Endothelial cell (in vitro differentiated cells): Measurements from ENCODE around the gene ALOX15. TPM values are rescaled to one million over a fixed set of nuclear protein-coding genes. Genes with fewer than 3 reads are reported as not detected.

Source experiments
- DNase-seq: peaks from one replicate; pipeline ENCODE4 v3.0.0; 2021; ENCODE audit warnings: low spot score
- H3K27ac Mint-ChIP-seq: one replicate; pipeline ENCODE4 v1.8.0; 2021; ENCODE audit warnings: mixed read lengths, inconsistent platforms; ENCODE audit not compliant: unreplicated experiment
- H3K27me3 Mint-ChIP-seq: one replicate; pipeline ENCODE4 v1.8.0; 2021; ENCODE audit warnings: mild to moderate bottlenecking, moderate library complexity, mixed read lengths, inconsistent platforms; ENCODE audit not compliant: unreplicated experiment
- H3K36me3 Mint-ChIP-seq: one replicate; pipeline ENCODE4 v1.8.0; 2021; ENCODE audit warnings: mild to moderate bottlenecking, low read depth, mixed read lengths, inconsistent platforms; ENCODE audit not compliant: unreplicated experiment
- H3K4me1 Mint-ChIP-seq: one replicate; pipeline ENCODE4 v1.8.0; 2021; ENCODE audit warnings: mild to moderate bottlenecking, mixed read lengths, inconsistent platforms; ENCODE audit not compliant: unreplicated experiment
- H3K4me3 Mint-ChIP-seq: one replicate; pipeline ENCODE4 v1.8.0; 2021; ENCODE audit warnings: mild to moderate bottlenecking, mixed read lengths, inconsistent platforms; ENCODE audit not compliant: unreplicated experiment
- H3K9me3 Mint-ChIP-seq: one replicate; pipeline ENCODE4 v1.8.0; 2021; ENCODE audit warnings: mixed read lengths, inconsistent platforms; ENCODE audit not compliant: unreplicated experiment
- total RNA-seq: library from RNA; stranded (reverse); fragmentation: NEBNext Ultra II Directional; extraction: Animal tissue kit (Norgen Biotek cat#: 25700); gene quantifications from one replicate; pipeline ENCODE4 v1.2.1, GENCODE V29; 2021; ENCODE audit not compliant: unreplicated experiment
- TF ChIP-seq, protein P1 (sequence below): fragments of 200-600 bp; sonication (generic); IDR thresholded peaks from one replicate; pipeline ENCODE4 v1.5.0; 2021; ENCODE audit warnings: antibody characterized with exemption; ENCODE audit not compliant: unreplicated experiment

The ALOX15 gene
- total RNA-seq, 1 donor from 2014 or later: 17.0 TPM

DNA sequence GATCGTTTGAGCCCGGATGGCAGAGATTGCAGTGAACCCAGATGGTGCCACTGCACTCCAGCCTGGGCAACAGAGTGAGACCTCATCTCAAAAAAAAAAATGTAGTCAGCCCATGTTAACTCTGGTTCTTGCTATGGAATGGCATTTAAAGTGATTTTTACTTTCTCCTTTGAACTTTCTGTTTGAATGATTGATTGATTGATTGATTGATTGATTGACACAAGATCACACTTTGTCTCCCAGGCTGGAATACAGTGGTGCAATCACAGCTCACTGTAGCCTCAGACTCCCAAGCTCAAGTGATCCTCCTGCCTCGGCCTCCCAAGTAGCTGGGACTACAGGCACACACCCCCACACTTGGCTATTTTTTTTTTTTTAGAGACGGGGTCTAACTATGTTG, 40.2 kb downstream of the ALOX15 start:
- DNase-seq: no peak
- Mint-ChIP-seq H3K9me3 (no peaks in the 10 kb centered on the region), H3K36me3 (no peaks in the 10 kb centered on the region), H3K4me3 (no peak overlapping the region), H3K27me3 (peaks cover 5% of the 10 kb centered on the region), H3K4me1 (no peaks in the 10 kb centered on the region), H3K27ac (no peak overlapping the region)
- TF ChIP-seq, protein P1, sequence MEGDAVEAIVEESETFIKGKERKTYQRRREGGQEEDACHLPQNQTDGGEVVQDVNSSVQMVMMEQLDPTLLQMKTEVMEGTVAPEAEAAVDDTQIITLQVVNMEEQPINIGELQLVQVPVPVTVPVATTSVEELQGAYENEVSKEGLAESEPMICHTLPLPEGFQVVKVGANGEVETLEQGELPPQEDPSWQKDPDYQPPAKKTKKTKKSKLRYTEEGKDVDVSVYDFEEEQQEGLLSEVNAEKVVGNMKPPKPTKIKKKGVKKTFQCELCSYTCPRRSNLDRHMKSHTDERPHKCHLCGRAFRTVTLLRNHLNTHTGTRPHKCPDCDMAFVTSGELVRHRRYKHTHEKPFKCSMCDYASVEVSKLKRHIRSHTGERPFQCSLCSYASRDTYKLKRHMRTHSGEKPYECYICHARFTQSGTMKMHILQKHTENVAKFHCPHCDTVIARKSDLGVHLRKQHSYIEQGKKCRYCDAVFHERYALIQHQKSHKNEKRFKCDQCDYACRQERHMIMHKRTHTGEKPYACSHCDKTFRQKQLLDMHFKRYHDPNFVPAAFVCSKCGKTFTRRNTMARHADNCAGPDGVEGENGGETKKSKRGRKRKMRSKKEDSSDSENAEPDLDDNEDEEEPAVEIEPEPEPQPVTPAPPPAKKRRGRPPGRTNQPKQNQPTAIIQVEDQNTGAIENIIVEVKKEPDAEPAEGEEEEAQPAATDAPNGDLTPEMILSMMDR: no peak

DNA sequence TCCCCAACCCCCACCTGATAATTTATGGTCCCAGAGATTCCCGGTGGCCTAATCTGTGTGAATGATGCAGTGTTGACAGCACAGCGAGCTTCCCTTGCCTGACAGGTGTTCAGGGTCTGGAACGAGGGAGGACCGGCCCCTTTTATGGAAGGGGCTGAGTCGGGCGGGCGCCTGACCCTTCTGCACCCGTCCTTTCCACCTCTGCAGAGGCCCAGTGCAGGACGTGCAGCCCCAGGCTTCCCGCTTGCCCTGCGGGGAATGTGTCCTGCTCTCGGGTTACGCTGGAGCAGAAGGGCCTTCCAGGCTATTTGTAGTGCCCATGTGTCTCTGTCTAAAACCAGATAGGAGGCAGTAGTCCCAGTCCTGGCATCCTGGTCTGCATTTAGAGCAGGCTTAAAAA, 40.9 kb downstream of the ALOX15 start:
- no peak for DNase-seq
- no peaks in the 10 kb centered on the region for H3K4me1 Mint-ChIP-seq
- H3K4me3 Mint-ChIP-seq: no peak overlapping the region
- TF ChIP-seq, protein P1: no peak
- peaks cover 5% of the 10 kb centered on the region for H3K27me3 Mint-ChIP-seq
- H3K36me3 Mint-ChIP-seq: no peaks in the 10 kb centered on the region
- no peaks in the 10 kb centered on the region for H3K9me3 Mint-ChIP-seq
- H3K27ac Mint-ChIP-seq: no peak overlapping the region

DNA sequence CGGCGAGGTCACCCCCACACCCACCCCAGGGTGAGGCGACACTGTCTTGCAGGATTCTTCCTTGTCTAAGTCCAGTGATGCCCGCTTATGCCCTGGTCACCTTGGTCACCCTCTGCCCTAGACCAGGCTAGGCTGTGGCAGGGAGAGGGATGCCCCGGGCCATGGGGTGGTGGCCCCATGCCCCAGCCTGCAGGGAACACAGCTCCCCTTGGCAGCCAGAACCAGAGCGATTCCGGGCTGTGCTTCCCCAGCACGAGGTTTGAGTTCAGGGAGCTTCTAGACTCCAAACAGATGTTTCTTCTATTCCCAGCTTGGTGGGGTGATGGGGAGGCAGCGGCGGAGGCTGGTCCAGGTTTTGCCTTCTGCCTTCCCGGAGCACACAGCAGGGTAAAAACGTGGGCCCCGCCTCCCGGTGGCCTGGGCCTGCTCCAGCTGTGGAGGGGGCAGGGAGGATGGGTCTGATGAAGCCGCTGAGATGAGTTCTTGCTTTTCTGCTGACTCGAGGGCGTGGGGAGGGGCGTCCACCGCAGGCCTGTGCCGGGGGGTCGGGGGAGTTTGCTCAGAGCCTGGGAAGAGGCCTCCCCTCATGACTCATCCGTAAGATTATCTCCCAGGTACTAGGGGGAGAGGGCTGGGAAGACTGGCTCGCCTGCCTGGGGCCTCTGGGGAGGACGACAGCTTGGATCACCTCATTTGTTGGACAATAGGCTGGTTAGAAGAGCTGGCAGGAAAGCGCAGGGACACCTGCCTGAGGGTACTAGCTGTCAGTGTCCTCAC, 41.8 kb downstream of the ALOX15 start:
- no peak overlapping the region for H3K4me3 Mint-ChIP-seq
- TF ChIP-seq, protein P1: no peak
- H3K27me3 Mint-ChIP-seq: peaks cover 5% of the 10 kb centered on the region
- no peaks in the 10 kb centered on the region for H3K9me3 Mint-ChIP-seq
- H3K4me1 Mint-ChIP-seq: peaks cover 4% of the 10 kb centered on the region
- peak; percentile 4 for DNase-seq
- no peak overlapping the region for H3K27ac Mint-ChIP-seq
- H3K36me3 Mint-ChIP-seq: no peaks in the 10 kb centered on the region

DNA sequence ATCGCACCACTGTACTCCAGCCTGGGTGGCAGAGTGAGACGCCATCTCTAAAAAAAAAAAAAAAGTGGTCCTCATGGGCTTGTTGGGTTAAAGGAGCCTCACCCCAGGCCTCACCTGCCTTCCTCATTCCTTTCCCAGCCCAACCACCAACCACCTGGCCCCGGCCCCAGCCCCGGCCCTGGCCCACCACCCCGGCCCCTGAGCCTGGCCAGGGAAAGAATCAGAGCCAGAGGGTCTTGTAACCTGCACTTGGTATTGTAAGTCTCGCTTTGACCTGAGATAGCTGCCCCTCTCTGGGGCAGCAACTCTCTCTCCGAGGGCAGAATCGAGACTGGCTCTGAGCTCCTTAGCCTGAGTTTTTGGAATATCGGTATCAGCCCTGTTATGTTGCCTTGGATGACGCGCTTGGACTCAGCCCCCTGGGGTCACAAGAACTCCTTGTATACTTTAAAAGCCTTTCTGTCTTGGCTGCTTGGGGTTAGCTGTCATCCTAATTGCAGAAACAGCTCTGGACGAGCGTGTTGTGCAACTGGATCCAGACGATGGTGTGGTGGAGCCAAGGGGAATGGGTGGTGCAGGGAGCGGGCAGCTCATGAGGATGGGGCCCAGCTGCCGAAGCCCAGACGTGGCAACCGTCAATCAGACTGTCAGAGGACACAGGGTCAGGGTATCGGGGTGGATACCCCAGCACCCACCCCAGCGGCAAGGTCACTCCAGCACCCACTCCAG, 42.5 kb downstream of the ALOX15 start:
- H3K4me1 Mint-ChIP-seq: peaks cover 4% of the 10 kb centered on the region

More for the DNA sequence above, 42.5 kb downstream of the ALOX15 start:
- DNase-seq: no peak
- Mint-ChIP-seq H3K9me3 (no peaks in the 10 kb centered on the region), H3K36me3 (no peaks in the 10 kb centered on the region), H3K27me3 (peaks cover 5% of the 10 kb centered on the region), H3K4me3 (no peak overlapping the region), H3K27ac (no peak overlapping the region)
- TF ChIP-seq, protein P1: no peak
